GM18520 (cell line): ENCODE measurements around the gene TMEM63A.
"Not testable (repeated sequence)": the region's sequence is repeated elsewhere in the genome, so short reads cannot be mapped to it uniquely, and the experiment has no call there.

Experiments used
- ATAC-seq: cut with Tn5 transposase; IDR thresholded peaks from one replicate; pipeline ENCODE4 v1.9.1; 2021; ENCODE audit not compliant: unreplicated experiment

The TMEM63A gene

DNA sequence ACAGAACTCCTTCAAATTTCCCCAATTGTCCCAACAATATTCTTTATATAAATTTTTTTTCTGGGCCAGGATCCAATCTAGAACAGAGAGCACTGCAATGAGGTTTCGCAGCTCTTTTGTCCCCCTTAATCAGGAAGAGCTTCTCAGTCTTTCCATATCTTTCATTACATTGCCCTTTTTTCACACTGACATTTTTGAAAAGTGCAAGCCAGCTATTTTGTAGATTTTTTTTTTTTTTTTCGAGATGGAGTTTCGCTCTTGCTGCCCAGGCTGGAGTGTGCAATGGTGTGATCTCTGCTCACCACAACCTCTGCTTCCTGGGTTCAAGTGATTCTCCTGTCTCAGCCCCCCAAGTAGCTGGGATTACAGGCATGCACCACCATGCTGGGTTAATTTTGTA lies 75.4 kb downstream of the TMEM63A start:
- ATAC-seq, result not testable (repeated sequence)

DNA sequence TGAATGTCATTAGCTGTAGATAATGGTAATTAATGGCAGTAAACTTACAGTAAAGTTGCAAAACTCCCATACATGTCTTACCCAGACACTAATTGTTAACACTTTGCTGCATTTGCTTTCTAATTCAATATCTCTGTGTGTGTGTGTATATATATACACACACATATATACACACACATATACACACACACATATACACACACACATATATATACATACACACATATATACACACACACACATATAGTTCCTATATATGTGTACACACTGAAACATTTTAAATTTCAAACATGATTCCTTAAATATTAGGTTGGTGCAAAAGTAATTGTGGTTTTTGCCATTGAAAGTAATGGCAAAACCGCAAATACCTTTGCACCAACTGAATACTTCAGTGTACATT lies 75.9 kb downstream of the TMEM63A start:
- no peak for ATAC-seq

DNA sequence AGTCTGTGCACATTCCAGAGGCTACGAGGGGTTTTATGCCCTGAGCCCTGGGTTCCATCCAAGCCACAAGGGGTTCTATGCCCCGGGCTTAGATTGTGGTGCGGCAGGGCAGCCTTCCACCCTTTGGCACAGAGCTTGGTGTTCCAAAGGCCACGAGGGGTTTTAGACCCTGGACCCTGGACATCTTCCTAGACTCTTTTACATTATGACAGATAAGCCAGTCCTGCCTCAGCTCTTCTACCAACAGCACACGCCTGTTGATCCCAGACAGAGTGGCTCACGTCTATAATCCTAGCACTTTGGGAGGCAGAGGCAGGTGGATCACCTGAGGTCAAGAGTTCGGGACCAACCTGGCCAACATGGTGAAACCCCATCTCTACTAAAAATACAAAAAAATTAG lies 81.0 kb downstream of the TMEM63A start:
- ATAC-seq, result not testable (repeated sequence)

DNA sequence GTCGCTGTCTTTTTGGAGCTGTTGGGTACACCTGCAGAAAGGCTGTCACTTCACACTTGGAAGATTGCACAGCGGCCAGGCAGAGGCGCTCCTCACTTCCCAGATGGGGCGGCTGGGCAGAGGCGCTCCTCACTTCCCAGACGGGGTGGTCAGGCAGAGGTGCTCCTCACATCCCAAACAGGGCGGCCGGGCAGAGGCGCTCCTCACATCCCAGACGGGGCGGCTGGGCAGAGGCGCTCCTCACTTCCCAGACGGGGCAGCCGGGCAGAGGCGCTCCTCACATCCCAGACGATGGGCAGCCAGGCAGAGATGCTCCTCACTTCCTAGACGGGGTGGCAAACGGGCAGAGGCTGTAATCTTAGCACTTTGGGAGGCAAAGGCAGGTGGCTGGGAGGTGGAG lies 86.1 kb downstream of the TMEM63A start:
- ATAC-seq, result not testable (repeated sequence)
